Measurements from ENCODE around the gene SLC4A7.
A peak's percentile ranks its signal among the peaks of the same experiment; 100 is the strongest.

The SLC4A7 gene

DNA sequence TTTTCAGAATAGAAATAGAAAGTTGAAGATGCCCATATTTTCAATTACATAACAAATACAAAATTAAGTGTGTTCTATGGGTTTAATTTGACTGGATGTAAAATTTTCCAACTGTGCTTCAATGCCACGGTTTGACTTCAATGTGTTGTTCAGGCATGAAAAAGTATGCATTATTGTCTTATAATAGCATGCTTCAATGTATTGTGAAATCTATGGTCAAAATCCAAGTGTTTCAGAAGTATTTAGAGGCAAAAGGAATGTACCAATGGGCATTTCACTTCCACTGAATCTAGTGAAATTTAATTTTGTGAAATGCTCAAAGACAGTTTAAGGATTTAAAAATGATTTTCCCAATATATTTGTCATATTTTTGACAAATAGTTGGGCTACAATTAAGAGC is 131.0 kb downstream of the SLC4A7 start:
- peak; percentile 41 for DNase-seq (ENCODE audit: low read depth)
- no peak overlapping the region for H3K4me3 ChIP-seq (replicated peaks; ENCODE audit: low read depth, low read length)
- TF ChIP-seq, protein P1, sequence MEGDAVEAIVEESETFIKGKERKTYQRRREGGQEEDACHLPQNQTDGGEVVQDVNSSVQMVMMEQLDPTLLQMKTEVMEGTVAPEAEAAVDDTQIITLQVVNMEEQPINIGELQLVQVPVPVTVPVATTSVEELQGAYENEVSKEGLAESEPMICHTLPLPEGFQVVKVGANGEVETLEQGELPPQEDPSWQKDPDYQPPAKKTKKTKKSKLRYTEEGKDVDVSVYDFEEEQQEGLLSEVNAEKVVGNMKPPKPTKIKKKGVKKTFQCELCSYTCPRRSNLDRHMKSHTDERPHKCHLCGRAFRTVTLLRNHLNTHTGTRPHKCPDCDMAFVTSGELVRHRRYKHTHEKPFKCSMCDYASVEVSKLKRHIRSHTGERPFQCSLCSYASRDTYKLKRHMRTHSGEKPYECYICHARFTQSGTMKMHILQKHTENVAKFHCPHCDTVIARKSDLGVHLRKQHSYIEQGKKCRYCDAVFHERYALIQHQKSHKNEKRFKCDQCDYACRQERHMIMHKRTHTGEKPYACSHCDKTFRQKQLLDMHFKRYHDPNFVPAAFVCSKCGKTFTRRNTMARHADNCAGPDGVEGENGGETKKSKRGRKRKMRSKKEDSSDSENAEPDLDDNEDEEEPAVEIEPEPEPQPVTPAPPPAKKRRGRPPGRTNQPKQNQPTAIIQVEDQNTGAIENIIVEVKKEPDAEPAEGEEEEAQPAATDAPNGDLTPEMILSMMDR (IDR thresholded peaks at IDR 0.05; ENCODE audit: low read length, missing control alignments), result no peak

DNA sequence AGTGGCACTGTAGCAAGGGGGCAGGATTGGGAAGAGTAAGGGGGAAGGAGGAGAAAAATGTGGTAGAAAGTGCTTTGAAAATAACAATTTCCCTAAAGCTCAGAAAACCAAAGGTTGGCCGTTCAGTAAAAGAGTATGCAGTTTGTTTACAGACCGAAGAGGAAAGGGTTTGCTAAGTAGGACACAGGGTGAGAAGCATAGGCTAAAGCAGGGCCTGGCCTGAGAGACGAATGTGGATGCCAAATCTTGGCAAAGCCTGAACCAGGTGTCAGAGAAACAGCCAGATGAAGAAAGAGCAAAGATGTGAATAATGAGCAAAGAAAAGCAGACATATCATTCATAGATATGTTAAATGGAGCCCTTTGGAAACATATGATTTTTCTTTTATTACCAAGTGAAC is 132.1 kb downstream of the SLC4A7 start:
- no peak overlapping the region for H3K4me3 ChIP-seq (replicated peaks; ENCODE audit: low read depth, low read length)
- no peak for DNase-seq (ENCODE audit: low read depth)
- TF ChIP-seq, protein P1 (IDR thresholded peaks at IDR 0.05; ENCODE audit: low read length, missing control alignments), result no peak

DNA sequence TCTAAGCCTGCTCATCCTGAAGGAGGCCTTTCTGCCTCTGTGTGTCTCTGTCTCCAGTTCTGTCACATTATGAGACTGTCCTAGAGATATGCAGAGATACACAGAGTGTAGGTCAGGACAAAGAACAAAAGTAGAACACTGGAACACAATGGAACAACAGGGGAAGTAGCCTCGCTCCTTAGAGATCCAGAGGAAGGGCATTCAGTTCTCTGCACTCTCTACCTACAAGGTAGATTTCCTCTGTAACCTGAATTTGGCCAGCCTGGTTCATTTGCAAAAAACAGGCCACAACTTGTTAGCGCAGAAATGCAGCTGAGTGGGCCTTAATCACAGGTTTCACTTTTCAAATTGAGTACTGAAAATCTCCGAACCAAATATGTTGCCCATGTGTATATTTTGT is 134.4 kb downstream of the SLC4A7 start:
- H3K4me3 ChIP-seq (replicated peaks; ENCODE audit: low read depth, low read length), result no peak overlapping the region
- DNase-seq (ENCODE audit: low read depth), result no peak
- TF ChIP-seq, protein P1 (IDR thresholded peaks at IDR 0.05; ENCODE audit: low read length, missing control alignments), result no peak

DNA sequence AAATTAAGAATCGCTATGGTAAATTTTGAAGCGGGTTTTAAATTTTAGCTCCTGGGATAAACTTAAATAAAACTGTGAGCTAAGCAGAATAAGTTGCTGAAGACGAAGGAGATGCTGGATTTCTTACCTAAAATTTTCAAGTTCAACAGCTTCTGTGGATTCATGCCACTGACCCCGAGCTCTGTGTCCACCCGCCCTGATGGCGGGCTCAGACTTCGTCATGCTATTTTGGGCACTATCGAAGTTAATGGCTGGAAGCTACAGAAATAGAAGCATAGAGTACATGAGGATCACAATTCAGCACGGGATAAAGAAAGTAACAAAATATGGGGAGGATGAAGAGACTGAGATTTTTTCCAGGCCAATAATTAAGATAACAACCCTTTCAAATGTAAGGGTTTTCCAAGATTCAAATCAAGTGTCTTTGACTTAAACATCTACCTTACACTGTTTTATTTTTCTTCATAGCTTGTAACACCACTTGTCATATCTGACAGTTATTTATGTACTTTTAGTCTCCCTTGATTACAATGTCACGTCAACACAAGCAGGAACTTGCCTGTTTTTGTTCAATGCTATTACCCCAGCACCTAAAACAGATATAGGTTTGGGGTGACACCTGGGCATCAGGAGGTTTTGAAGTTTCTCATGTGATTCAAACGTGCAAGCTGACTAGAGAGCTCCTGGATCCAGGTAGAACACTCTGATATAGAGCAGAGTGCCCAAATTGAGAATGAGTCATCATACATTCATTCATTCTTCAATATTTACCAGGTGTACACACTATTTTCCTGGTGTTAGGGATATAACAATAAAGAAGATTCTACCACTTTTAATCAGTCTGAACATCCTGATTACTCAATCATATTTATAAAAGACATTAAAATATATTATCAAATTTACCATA is 138.0 kb downstream of the SLC4A7 start:
- TF ChIP-seq, protein P1 (IDR thresholded peaks at IDR 0.05; ENCODE audit: low read length, missing control alignments), result no peak
- no peak overlapping the region for H3K4me3 ChIP-seq (replicated peaks; ENCODE audit: low read depth, low read length)
- DNase-seq (ENCODE audit: low read depth), result no peak

DNA sequence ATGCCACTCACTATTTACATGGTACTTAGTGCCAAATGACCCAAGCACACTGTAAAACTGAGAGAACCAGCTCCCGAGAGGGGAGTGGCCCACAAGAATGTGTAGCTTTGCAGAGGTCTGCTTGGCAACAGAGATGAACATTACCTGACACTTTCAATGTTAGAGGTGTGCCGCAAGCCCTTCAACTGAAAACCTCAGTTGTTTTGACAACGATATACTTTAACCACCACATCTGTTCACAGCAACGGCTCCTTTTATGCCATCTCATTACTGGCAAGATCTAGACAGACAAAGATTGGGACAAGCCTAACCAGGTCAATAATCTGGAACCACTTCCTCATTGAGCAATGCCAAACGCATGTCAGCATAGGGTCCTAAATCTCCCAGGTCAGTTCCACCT is 138.7 kb downstream of the SLC4A7 start:
- TF ChIP-seq, protein P1 (IDR thresholded peaks at IDR 0.05; ENCODE audit: low read length, missing control alignments), result no peak
- no peak for DNase-seq (ENCODE audit: low read depth)
- H3K4me3 ChIP-seq (replicated peaks; ENCODE audit: low read depth, low read length), result no peak overlapping the region

DNA sequence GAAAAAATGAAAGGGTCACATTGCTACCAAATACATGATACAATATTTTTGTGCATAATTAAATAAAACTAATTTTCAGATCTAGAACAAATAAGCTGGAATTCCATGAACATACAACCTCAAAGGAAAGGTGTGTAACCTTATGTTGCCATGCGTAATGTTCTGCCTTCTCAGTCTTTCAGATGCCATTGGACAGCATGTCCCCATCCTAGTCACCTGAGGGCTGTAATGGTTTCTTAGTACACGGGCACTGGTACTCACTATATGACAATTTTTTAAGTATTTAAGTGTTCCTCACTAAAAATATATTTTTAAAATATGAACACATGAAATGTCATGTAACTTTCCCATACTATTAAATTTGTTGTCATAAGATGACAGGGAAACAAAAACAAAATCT is 139.1 kb downstream of the SLC4A7 start:
- no peak for DNase-seq (ENCODE audit: low read depth)
- TF ChIP-seq, protein P1 (IDR thresholded peaks at IDR 0.05; ENCODE audit: low read length, missing control alignments), result no peak
- no peak overlapping the region for H3K4me3 ChIP-seq (replicated peaks; ENCODE audit: low read depth, low read length)

DNA sequence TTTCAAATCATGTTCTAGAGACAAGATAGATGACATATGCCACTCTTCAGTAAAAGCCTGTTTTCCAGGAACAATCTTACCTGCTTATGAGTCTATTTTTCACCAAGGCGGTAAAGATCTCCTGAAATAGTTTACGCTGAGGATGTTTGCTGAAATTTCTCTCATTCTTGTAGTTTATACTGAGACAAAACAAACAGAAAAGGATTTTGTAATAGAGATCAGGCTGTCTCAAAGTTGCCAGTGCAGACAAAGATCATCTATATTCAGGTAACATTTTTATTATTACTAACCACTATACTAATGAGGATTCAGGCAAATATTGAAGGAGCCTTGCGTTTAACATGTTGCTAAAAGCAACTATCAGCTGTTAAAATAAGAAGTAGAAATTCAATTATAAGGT is 140.0 kb downstream of the SLC4A7 start:
- TF ChIP-seq, protein P1 (IDR thresholded peaks at IDR 0.05; ENCODE audit: low read length, missing control alignments), result no peak
- H3K4me3 ChIP-seq (replicated peaks; ENCODE audit: low read depth, low read length), result no peak overlapping the region
- DNase-seq (ENCODE audit: low read depth), result no peak
